ENCODE measurements around the gene IKBKG. TPM values are rescaled to one million over a fixed set of nuclear protein-coding genes. Genes with fewer than 3 reads are reported as not detected.

IKBKG gene
- total RNA-seq, 2 donors from 2014 or later, result 7.2 to 9.0 TPM

GRCh38 chrX:154599531-154599930, 52.1 kb downstream of the IKBKG start:
- no peaks in the 10 kb centered on the region for H3K27me3 ChIP-seq
- H3K4me1 ChIP-seq, result no peaks in the 10 kb centered on the region
- no peak overlapping the region for H3K4me3 ChIP-seq
- no peak overlapping the region for H3K27ac ChIP-seq
- H3K36me3 ChIP-seq, result no peaks in the 10 kb centered on the region
- no peak for TF ChIP-seq CTCF (IDR thresholded peaks at IDR 0.05)
- no peaks in the 10 kb centered on the region for H3K9me3 ChIP-seq
- DNase-seq (ENCODE audit: low spot score), result no peak

GRCh38 chrX:154600759-154601374, 53.4 kb downstream of the IKBKG start:
- no peaks in the 10 kb centered on the region for H3K36me3 ChIP-seq
- H3K27ac ChIP-seq, result no peak overlapping the region
- no peak for DNase-seq (ENCODE audit: low spot score)
- H3K4me3 ChIP-seq, result no peak overlapping the region
- H3K4me1 ChIP-seq, result no peaks in the 10 kb centered on the region
- H3K27me3 ChIP-seq, result no peaks in the 10 kb centered on the region
- TF ChIP-seq CTCF (IDR thresholded peaks at IDR 0.05), result no peak
- H3K9me3 ChIP-seq, result no peaks in the 10 kb centered on the region

- no peak for TF ChIP-seq CTCF (IDR thresholded peaks at IDR 0.05)
- no peak overlapping the region for H3K27ac ChIP-seq
- H3K9me3 ChIP-seq, result no peaks in the 10 kb centered on the region
- no peak overlapping the region for H3K4me3 ChIP-seq
- no peaks in the 10 kb centered on the region for H3K36me3 ChIP-seq
- H3K27me3 ChIP-seq, result no peaks in the 10 kb centered on the region
- no peak for DNase-seq (ENCODE audit: low spot score)
- no peaks in the 10 kb centered on the region for H3K4me1 ChIP-seq
Measured at GRCh38 chrX:154602226-154602625, 54.8 kb downstream of the IKBKG start.

GRCh38 chrX:154602766-154603437, 55.5 kb downstream of the IKBKG start:
- Histone ChIP-seq H3K9me3 (no peaks in the 10 kb centered on the region), H3K4me1 (no peaks in the 10 kb centered on the region), H3K36me3 (no peaks in the 10 kb centered on the region), H3K4me3 (no peak overlapping the region), H3K27ac (no peak overlapping the region), H3K27me3 (no peaks in the 10 kb centered on the region)
- no peak for DNase-seq (ENCODE audit: low spot score)
- TF ChIP-seq CTCF (IDR thresholded peaks at IDR 0.05), result no peak

- no peak for DNase-seq (ENCODE audit: low spot score)
- Histone ChIP-seq H3K9me3 (no peaks in the 10 kb centered on the region), H3K27ac (no peak overlapping the region), H3K36me3 (no peaks in the 10 kb centered on the region), H3K27me3 (no peaks in the 10 kb centered on the region), H3K4me3 (no peak overlapping the region), H3K4me1 (no peaks in the 10 kb centered on the region)
- TF ChIP-seq CTCF (IDR thresholded peaks at IDR 0.05), result no peak
Measured at GRCh38 chrX:154603438-154604430, 56.3 kb downstream of the IKBKG start.

All from right atrium auricular region (tissue), 2 donors.